ENCODE results near the gene BCAR3. TPM values are rescaled to one million over a fixed set of nuclear protein-coding genes. Genes with fewer than 3 reads are reported as not detected.

Gene BCAR3
- total RNA-seq, 1 donor from 2014 or later, result 59.5 TPM

DNA sequence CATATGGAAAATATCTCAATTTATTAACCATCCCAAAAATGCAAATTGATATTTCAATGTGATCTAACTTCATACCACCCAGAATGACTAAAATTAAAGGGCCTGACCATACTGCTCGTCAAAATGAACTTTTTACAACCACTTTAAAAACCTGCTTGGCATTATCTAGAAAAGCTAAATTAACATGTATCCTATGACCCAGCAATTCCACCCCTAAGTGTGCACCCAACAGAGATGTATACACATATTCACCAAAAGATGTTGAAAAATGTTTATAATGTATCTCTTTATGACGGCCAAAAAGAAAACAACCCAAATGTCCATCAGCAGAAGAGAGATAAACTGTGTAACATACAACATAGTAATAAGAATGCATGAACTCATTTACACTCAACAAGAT is 1.6 kb upstream of the BCAR3 start:
- ChIA-PET CTCF (interaction anchor here (2.4 to 6.6 kb wide), 3 partner anchors 10 to 130 kb away, joined by 14 to 49 read pairs (median 21); no protein-coding TSS in a partner anchor), POLR2A (interaction anchor here (1.3 to 3.7 kb wide), 4 partner anchors 9 to 196 kb away, joined by 3 to 34 read pairs (median 10); partner anchors contain the start of gene DNTTIP2)
- Mint-ChIP-seq H3K4me3 (no peak overlapping the region), H3K36me3 (ENCODE audit: low read depth) (peaks cover 17% of the 10 kb centered on the region), H3K27me3 (no peaks in the 10 kb centered on the region), H3K9me3 (no peaks in the 10 kb centered on the region), H3K27ac (no peak overlapping the region), H3K4me1 (peaks cover 79% of the 10 kb centered on the region)
- intact Hi-C loops (cut with micrococcal nuclease), result loop anchor here (10.0 kb wide), 2 partner anchors 338 to 732 kb away; partner anchors contain the start of genes ABCD3 and DR1
- ATAC-seq (ENCODE audit: low read depth) (no peak), DNase-seq (no peak)
- TF ChIP-seq, protein P1, sequence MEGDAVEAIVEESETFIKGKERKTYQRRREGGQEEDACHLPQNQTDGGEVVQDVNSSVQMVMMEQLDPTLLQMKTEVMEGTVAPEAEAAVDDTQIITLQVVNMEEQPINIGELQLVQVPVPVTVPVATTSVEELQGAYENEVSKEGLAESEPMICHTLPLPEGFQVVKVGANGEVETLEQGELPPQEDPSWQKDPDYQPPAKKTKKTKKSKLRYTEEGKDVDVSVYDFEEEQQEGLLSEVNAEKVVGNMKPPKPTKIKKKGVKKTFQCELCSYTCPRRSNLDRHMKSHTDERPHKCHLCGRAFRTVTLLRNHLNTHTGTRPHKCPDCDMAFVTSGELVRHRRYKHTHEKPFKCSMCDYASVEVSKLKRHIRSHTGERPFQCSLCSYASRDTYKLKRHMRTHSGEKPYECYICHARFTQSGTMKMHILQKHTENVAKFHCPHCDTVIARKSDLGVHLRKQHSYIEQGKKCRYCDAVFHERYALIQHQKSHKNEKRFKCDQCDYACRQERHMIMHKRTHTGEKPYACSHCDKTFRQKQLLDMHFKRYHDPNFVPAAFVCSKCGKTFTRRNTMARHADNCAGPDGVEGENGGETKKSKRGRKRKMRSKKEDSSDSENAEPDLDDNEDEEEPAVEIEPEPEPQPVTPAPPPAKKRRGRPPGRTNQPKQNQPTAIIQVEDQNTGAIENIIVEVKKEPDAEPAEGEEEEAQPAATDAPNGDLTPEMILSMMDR (IDR thresholded peaks at IDR 0.05), result no peak

DNA sequence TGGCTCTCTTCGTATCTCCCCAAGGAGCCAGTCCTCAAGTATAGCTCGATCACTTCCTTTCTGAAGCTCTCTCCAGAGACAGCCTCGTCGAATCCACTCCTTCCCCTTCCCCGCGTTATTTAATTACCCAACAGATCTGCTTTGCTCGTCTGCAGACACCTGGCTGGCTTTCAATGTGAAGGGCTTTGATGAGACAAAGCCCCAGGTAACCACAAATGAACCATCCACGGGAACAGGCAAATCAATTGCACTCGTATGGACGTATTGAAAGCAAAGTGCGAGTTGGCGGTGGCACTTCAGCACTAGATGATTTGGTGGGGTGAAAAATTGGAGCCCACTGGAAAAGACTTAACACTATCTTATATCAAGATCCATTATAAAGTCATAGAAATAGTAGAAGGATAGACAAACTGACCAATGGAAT is 364 bp upstream of the BCAR3 start:
- peak overlapping the region; percentile 87 for H3K4me3 Mint-ChIP-seq
- H3K9me3 Mint-ChIP-seq, result no peaks in the 10 kb centered on the region
- ChIA-PET POLR2A (interaction anchor here (0.8 to 3.7 kb wide), 19 partner anchors 8 to 164 kb away, joined by 3 to 34 read pairs (median 4); no protein-coding TSS in a partner anchor), CTCF (interaction anchor here (0.7 to 6.6 kb wide), 15 partner anchors 10 to 162 kb away, joined by 3 to 49 read pairs (median 4); no protein-coding TSS in a partner anchor)
- H3K4me1 Mint-ChIP-seq, result peaks cover 77% of the 10 kb centered on the region
- TF ChIP-seq, protein P1 (IDR thresholded peaks at IDR 0.05), result no peak
- peak overlapping the region; percentile 86 for H3K27ac Mint-ChIP-seq
- ATAC-seq (ENCODE audit: low read depth) (no peak), DNase-seq (no peak)
- no peaks in the 10 kb centered on the region for H3K27me3 Mint-ChIP-seq
- intact Hi-C loops (cut with micrococcal nuclease), result loop anchor here (1.0 to 10.0 kb wide), 11 partner anchors 11 to 733 kb away; partner anchors contain the start of genes ABCD3 and DR1
- peaks cover 26% of the 10 kb centered on the region for H3K36me3 Mint-ChIP-seq (ENCODE audit: low read depth)

DNA sequence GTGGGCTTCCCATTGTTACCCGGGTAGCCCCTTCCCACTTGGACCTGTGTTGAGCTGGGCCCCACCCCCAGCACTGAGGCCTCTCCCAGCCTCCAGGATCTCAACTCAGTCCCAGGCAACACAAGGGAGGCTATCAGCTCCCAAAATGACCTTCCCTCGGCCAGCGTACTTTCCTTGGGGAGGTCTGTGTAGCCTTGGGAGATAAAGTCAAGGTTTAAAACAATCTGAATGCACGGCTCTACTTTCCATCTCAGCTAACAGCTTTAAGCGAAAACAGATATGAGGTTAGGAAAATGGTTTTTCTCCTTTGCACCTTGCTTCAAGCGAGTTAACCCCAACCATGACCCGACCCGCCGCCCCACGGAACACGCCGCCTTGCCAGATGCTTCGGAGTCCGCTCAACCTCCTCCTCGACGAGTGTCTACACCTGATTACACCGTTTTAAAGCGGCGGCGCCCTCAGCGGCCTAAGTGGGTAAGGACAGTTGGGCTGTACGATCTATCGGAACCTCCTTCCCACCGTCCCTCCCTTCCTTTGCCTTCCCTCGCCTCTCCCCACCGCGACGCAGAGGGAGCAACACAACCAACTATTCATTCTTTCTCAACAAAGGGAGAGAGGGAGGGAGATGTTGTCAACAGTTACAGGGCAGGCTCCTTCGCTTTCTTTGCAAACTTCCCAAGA is 1.1 kb downstream of the BCAR3 start:
- ATAC-seq (ENCODE audit: low read depth) (peak; percentile 72), DNase-seq (peak; percentile 62)
- peaks cover 74% of the 10 kb centered on the region for H3K4me1 Mint-ChIP-seq
- TF ChIP-seq, protein P1 (IDR thresholded peaks at IDR 0.05), result no peak
- H3K4me3 Mint-ChIP-seq, result peak overlapping the region; percentile 99
- H3K27ac Mint-ChIP-seq, result peak overlapping the region; percentile 94
- H3K36me3 Mint-ChIP-seq (ENCODE audit: low read depth), result peaks cover 38% of the 10 kb centered on the region
- CTCF ChIA-PET, result interaction anchor here (1.0 to 6.6 kb wide), 4 partner anchors 8 to 134 kb away, joined by 4 to 49 read pairs (median 16); no protein-coding TSS in a partner anchor
- H3K27me3 Mint-ChIP-seq, result no peaks in the 10 kb centered on the region
- POLR2A ChIA-PET, result interaction anchor here (1.0 to 3.7 kb wide), 10 partner anchors 10 to 166 kb away, joined by 3 to 34 read pairs (median 6); no protein-coding TSS in a partner anchor
- H3K9me3 Mint-ChIP-seq, result no peaks in the 10 kb centered on the region
- intact Hi-C loops (cut with micrococcal nuclease), result loop anchor here (1.0 to 10.0 kb wide), 12 partner anchors 24 to 734 kb away; partner anchors contain the start of genes ABCD3 and DR1

DNA sequence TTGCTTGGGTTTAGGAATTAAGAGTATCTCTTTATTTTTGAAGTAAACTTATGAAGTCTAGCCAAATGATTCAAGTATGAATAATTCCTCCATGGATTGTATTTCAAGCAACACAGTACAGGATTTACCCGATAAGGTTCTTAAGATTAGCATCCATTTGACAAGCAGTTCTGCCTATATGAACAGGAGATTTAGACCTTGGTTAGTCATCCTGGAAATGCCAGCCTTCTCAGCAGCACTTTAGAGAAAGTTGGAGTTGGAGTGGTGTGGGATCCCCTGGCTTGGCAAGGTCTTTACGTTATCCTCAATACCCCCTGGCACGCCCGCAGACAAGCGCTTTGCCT is 1.6 kb downstream of the BCAR3 start:
- H3K36me3 Mint-ChIP-seq (ENCODE audit: low read depth), result peaks cover 40% of the 10 kb centered on the region
- H3K27ac Mint-ChIP-seq, result no peak overlapping the region
- DNase-seq, result no peak
- H3K4me1 Mint-ChIP-seq, result peaks cover 72% of the 10 kb centered on the region
- POLR2A ChIA-PET, result interaction anchor here (1.0 to 3.7 kb wide), 7 partner anchors 16 to 134 kb away, joined by 3 to 34 read pairs (median 6); no protein-coding TSS in a partner anchor
- no peak for ATAC-seq (ENCODE audit: low read depth)
- H3K4me3 Mint-ChIP-seq, result peak overlapping the region; percentile 99
- no peaks in the 10 kb centered on the region for H3K27me3 Mint-ChIP-seq
- TF ChIP-seq, protein P1 (IDR thresholded peaks at IDR 0.05), result no peak
- intact Hi-C loops (cut with micrococcal nuclease), result loop anchor here (1.0 to 10.0 kb wide), 5 partner anchors 38 to 735 kb away; partner anchors contain the start of genes ABCD3 and DR1
- no peaks in the 10 kb centered on the region for H3K9me3 Mint-ChIP-seq
- CTCF ChIA-PET, result interaction anchor here (1.0 to 6.6 kb wide), 3 partner anchors 50 to 134 kb away, joined by 4 to 49 read pairs (median 27); no protein-coding TSS in a partner anchor

DNA sequence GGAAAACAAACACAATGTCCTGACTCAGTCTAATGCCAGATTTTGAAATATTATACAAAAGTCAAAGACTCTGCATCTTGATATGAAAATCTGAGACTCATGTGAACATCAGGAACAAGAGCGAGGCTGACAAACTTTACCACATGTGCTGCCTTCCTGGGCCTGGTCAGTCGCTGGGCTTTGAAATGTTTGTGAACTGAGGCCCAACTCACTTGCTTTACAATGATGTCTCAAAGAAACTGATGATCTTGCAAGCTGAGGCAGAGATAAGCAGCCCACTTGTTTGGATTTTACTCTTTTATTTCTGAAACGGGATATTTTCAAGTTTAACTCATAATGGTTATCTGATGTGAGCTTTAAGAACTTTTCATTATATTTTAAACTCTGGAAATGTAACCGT is 2.1 kb downstream of the BCAR3 start:
- H3K4me3 Mint-ChIP-seq, result peak overlapping the region; percentile 99
- no peaks in the 10 kb centered on the region for H3K27me3 Mint-ChIP-seq
- H3K9me3 Mint-ChIP-seq, result no peaks in the 10 kb centered on the region
- no peak overlapping the region for H3K27ac Mint-ChIP-seq
- TF ChIP-seq, protein P1 (IDR thresholded peaks at IDR 0.05), result no peak
- peaks cover 44% of the 10 kb centered on the region for H3K36me3 Mint-ChIP-seq (ENCODE audit: low read depth)
- ChIA-PET CTCF (interaction anchor here (0.6 to 6.6 kb wide), 3 partner anchors 37 to 135 kb away, joined by 3 to 49 read pairs (median 27); no protein-coding TSS in a partner anchor), POLR2A (interaction anchor here (1.0 to 1.8 kb wide), 4 partner anchors 16 to 70 kb away, joined by 3 to 10 read pairs (median 6); no protein-coding TSS in a partner anchor)
- intact Hi-C loops (cut with micrococcal nuclease), result no loop called here
- no peak for ATAC-seq (ENCODE audit: low read depth)
- DNase-seq, result no peak
- peaks cover 70% of the 10 kb centered on the region for H3K4me1 Mint-ChIP-seq

Data from activated B cell treated with CpG ODN at 0.5 μM for 24 hours (primary cell).